Activated CD8-positive, alpha-beta memory T cell treated with anti-CD3 and anti-CD28 coated beads, Interleukin-2, amount 50 U/mL, for 48 hours (primary cell): Measurements from ENCODE around the gene GATD1.

Experiments
- DNase-seq: peaks from one replicate; pipeline ENCODE4 v3.0.0-alpha.2; 2020

Gene GATD1

GRCh38 chr11:724778-725386, 52.4 kb downstream of the GATD1 start:
- no peak for DNase-seq

DNA sequence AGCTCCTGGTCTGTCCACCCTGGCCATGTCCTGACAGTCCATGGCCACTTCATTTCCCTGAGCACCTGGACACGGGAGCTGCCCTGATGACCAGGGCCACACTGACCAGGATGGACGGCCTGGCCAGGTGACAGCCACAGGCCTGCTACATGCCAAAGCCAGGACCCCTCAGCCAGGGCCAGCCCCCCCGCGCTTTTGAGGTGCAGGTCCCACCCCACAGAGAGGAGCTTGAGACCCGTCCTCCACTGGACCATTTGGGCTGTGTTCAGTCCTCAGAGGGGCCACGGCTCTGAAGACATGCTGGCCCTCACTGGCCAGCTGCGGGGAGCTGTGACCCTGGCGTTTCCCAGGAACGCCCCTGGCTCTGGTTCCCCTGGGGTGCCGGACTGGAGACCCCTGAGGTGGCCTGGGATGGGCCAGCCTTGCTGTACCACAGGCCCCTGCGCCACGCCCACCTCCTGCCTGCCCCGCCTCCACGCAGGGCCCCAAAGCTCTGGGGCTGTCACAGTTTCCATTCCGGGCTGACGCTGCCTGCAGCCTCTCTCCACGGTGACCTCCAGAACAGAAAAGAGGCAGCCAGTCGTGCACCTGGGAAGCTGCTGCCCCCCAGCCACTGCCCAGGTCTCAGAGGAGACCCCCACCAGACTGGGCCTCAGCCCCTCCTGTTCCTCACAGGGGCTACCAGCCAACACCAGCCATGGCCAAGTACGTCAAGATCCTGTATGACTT, 53.1 kb downstream of the GATD1 start:
- DNase-seq, result no peak

DNA sequence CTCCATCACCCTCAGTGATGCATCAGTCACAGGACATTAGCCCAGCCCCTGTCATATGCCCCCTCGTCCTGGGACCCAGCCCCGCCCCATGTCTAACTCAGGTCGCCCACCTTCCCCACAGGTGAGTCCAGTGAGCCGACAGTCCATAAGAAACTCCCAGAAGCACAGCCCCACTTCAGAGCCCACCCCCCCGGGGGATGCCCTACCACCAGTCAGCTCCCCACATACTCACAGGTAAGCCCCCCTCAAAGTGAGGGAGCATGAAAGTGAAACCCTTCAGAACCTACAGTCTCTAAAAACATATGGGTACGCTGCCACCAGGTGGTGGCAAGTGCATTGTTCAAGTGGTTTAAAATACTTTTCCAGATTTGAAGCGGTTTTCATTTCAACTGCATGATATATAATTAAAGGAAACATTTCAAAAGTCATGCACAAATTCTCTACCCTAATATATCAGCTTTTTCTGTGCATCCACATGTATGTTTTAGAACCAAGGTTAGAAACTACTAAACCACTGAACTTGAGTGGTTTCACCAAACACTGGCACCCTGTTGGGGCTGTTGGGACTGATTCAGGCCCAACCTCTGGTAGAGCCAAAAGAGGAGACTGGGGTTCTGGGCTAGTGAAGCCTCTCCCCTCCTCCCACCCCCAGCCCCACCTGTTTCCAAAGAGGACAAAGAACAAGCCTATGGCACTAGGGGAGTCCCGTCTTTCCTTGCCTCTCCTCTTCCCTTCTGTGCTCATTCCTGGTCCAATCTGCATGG, 54.0 kb downstream of the GATD1 start:
- no peak for DNase-seq

GRCh38 chr11:722346-722811, 54.9 kb downstream of the GATD1 start:
- DNase-seq, result no peak

GRCh38 chr11:721741-722345, 55.4 kb downstream of the GATD1 start:
- DNase-seq, result no peak

DNA sequence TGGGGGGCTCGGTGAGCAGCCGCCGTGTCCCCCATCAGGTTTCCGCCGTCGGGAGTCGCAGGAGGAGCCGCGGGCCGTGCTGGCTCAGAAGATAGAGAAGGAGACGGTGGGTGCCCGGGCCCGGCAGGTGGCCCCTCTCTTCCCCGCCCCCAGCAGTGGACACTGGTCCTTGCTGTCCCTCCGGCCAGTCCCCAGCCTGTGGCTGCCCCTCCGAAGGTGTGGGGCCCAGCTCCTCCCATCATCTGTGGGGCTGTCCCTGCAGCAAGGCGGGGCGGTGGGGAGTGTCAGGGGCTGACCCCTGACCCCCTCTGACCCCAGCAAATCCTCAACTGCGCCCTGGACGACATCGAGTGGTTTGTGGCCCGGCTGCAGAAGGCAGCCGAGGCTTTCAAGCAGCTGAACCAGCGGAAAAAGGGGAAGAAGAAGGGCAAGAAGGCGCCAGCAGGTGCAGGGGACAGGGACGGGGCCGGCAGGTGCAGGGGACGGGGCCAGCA, 56.0 kb downstream of the GATD1 start:
- DNase-seq, result no peak

- no peak for DNase-seq
Measured at GRCh38 chr11:720642-721246, 56.5 kb downstream of the GATD1 start.

- DNase-seq, result no peak
Measured at GRCh38 chr11:720017-720641, 57.2 kb downstream of the GATD1 start.

DNA sequence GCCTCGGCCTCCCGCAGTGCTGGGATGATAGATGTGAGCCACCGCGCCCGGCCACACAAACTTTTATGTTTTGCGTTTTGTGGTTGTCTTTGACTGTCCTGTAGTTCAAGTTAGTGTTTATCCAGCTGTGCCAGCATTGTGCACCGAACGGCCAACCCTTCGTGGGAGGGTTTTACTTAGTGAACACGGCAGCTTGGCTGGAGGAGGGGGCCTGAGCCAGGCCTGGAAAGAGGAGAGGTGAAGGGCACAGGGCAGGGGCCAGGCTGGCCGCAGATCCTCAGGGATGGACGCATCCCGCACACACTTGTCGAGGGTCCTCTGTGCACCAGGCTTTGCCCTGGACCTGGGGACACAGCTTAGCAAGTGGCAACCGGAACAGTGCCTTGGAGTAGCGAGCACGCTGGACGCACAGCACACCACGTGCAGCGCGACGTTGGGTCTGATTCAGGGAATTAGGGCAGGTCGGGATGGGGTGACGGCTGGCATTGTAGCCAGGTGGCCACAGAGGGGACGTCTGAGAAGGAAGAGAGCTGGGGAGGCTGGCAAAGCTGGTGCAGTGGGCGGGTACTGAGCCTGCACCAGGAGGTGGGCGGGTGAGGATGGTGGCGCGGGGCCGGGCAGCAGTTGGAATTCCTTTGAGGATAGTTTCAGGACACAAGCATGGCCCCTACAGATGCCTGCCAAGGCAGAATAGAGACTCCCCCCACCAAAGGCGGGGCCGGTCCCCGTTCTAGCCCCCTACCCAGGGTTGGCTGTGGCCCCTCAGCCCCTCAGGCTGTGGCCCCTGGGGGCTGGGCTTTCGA, 57.9 kb downstream of the GATD1 start:
- DNase-seq, result no peak
